Transverse colon (tissue), 1 donor: Measurements from ENCODE around the gene DTNA.

Experiments
- EP300 ChIP-seq: sonication (generic); formaldehyde crosslinking; IDR thresholded peaks from one replicate; pipeline ENCODE4 v1.6.1; 2017; ENCODE audit warnings: antibody characterized with exemption, low read depth
- POLR2A ChIP-seq: fragments of 450-650 bp; IDR thresholded peaks from one replicate; pipeline ENCODE4 v1.6.1; 2016; ENCODE audit warnings: antibody characterized with exemption, mild to moderate bottlenecking, moderate library complexity

- TF ChIP-seq EP300, result no peak
- TF ChIP-seq POLR2A, result no peak
Observed at GRCh38 chr18:34821669-34822210, 111.6 kb downstream of the DTNA start.
